Measurements from ENCODE around the gene TRIM14. TPM values are rescaled to one million over a fixed set of nuclear protein-coding genes. Genes with fewer than 3 reads are reported as not detected.

Gene TRIM14
- polyA plus RNA-seq, 3 donors: 23.0 to 30.6 (median 28.5) TPM

DNA sequence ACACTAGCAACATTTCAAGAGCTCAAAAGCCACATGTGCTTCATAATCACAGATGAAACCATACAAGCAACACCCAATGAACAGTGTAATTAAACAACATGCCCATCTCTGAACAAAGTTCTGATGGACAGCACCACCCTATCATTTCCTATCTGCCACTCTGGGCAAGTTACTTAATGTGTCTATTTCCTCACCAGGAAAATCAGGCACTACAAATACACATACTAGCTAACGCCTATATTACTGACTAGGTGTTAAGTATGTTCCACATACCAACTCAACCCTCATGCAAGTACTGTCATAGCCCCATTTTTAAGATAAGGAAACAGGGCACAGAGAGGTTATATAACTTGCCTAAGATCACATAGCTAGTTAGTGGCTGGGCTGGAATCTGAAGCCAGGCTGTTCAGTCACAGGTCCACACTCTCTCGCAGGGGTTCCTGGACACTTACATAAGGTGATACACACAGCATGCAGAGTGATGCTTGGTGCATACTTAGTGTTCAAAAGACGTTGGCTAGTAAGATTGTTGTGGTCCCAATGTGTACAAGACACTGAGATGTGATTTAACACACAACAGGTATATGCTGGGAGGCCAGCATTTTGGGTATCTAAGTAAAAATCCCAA lies 49.2 kb upstream of the TRIM14 start:
- intact Hi-C loops (cut with micrococcal nuclease): no loop called here
- Histone ChIP-seq H2AFZ (ENCODE audit: insufficient read depth, low read depth, low read length, poor library complexity, severe bottlenecking) (no peak overlapping the region), H3K9ac (ENCODE audit: insufficient read depth, low read length, poor library complexity, severe bottlenecking) (no peak overlapping the region), H3K27me3 (ENCODE audit: control insufficient read depth in 2 of 2, insufficient read depth in 2 of 2, low read length in 2 of 2) (no peaks in the 10 kb centered on the region), H4K20me1 (ENCODE audit: insufficient read depth, low read length) (no peaks in the 10 kb centered on the region), H3K27ac (ENCODE audit: low read depth in 1 of 2, low read length in 2 of 2) (no peak overlapping the region), H3K36me3 (replicated peaks in 1 of 2; ENCODE audit: control insufficient read depth in 1 of 2, insufficient read depth in 2 of 2, low read length in 2 of 2) (no peaks in the 10 kb centered on the region), H3K4me2 (replicated peaks; ENCODE audit: extremely low read depth, low read length, poor library complexity, severe bottlenecking) (no peak overlapping the region), H3K9me3 (replicated peaks in 1 of 2; ENCODE audit: control insufficient read depth in 1 of 2, insufficient read depth in 1 of 2, low read length in 2 of 2) (no peaks in the 10 kb centered on the region), H3K4me3 (replicated peaks in 1 of 3; ENCODE audit: low read depth in 2 of 3, low read length in 3 of 3) (no peak overlapping the region), H3K4me1 (ENCODE audit: control insufficient read depth in 1 of 2, insufficient read depth in 2 of 2, low read length in 2 of 2) (peaks cover 27% of the 10 kb centered on the region in 2 donors), H3K79me2 (ENCODE audit: insufficient read depth, low read length) (peaks cover 12% of the 10 kb centered on the region)
- no peaks in the 10 kb centered on the region for H3K9me3 Mint-ChIP-seq
- peaks cover 3 to 18% of the 10 kb centered on the region in 2 donors for H3K36me3 Mint-ChIP-seq
- WGBS (ENCODE audit: insufficient coverage): 86% methylated on average over 1 of the region's 3 CpGs
- peak overlapping the region in 3 of 7 donors; percentile 11 to 54 (median 43) for H3K27ac Mint-ChIP-seq
- DNase-seq: no peak
- peaks cover 53% of the 10 kb centered on the region for H3K4me1 Mint-ChIP-seq
- peaks cover 0 to 2% (median 1%) of the 10 kb centered on the region in 3 donors for H3K27me3 Mint-ChIP-seq (ENCODE audit: low read depth in 3 of 3)
- no peak for TF ChIP-seq CTCF (IDR thresholded peaks at IDR 0.05)
- H3K4me3 Mint-ChIP-seq: no peak overlapping the region

GRCh38 chr9:98164912-98165311 lies 45.9 kb upstream of the TRIM14 start:
- Histone ChIP-seq H3K79me2 (ENCODE audit: insufficient read depth, low read length) (peaks cover 12% of the 10 kb centered on the region), H2AFZ (ENCODE audit: insufficient read depth, low read depth, low read length, poor library complexity, severe bottlenecking) (no peak overlapping the region), H3K4me3 (replicated peaks in 1 of 3; ENCODE audit: low read depth in 2 of 3, low read length in 3 of 3) (no peak overlapping the region), H3K4me1 (ENCODE audit: control insufficient read depth in 1 of 2, insufficient read depth in 2 of 2, low read length in 2 of 2) (peaks cover 27% of the 10 kb centered on the region in 2 donors), H3K27me3 (ENCODE audit: control insufficient read depth in 2 of 2, insufficient read depth in 2 of 2, low read length in 2 of 2) (no peaks in the 10 kb centered on the region), H3K9me3 (replicated peaks in 1 of 2; ENCODE audit: control insufficient read depth in 1 of 2, insufficient read depth in 1 of 2, low read length in 2 of 2) (no peaks in the 10 kb centered on the region), H3K4me2 (replicated peaks; ENCODE audit: extremely low read depth, low read length, poor library complexity, severe bottlenecking) (no peak overlapping the region), H3K9ac (ENCODE audit: insufficient read depth, low read length, poor library complexity, severe bottlenecking) (no peak overlapping the region), H4K20me1 (ENCODE audit: insufficient read depth, low read length) (no peaks in the 10 kb centered on the region), H3K36me3 (replicated peaks in 1 of 2; ENCODE audit: control insufficient read depth in 1 of 2, insufficient read depth in 2 of 2, low read length in 2 of 2) (no peaks in the 10 kb centered on the region), H3K27ac (ENCODE audit: low read depth in 1 of 2, low read length in 2 of 2) (no peak overlapping the region)
- Mint-ChIP-seq H3K4me3 (no peak overlapping the region), H3K9me3 (no peaks in the 10 kb centered on the region), H3K36me3 (peaks cover 7 to 10% of the 10 kb centered on the region in 2 donors), H3K4me1 (peaks cover 52% of the 10 kb centered on the region), H3K27me3 (ENCODE audit: low read depth in 3 of 3) (peaks cover 0 to 2% (median 0%) of the 10 kb centered on the region in 3 donors), H3K27ac (no peak overlapping the region)
- TF ChIP-seq CTCF (IDR thresholded peaks at IDR 0.05): no peak
- DNase-seq: peak in 1 of 3 donors; percentile 16
- 74% methylated on average over 6 of the region's 7 CpGs for WGBS (ENCODE audit: insufficient coverage)
- intact Hi-C loops (cut with micrococcal nuclease): no loop called here

All from CD14-positive monocyte (primary cell).